SK-N-MC (cell line): ENCODE measurements around the gene SPIN1.

Experiments
- EZH2 ChIP-seq: fragments of 200-600 bp; sonication (generic); IDR thresholded peaks from one replicate; pipeline ENCODE4 v1.6.1; 2017; ENCODE audit warnings: antibody characterized with exemption
- POLR2AphosphoS5 ChIP-seq: IDR thresholded peaks from 2 replicates; pipeline ENCODE4 v1.6.1; 2012; ENCODE audit warnings: mild to moderate bottlenecking, low read depth, low read length, borderline replicate concordance

GRCh38 chr9:88477300-88477751 lies 89.1 kb downstream of the SPIN1 start:
- TF ChIP-seq EZH2 (no peak), POLR2AphosphoS5 (no peak)
